Effector memory CD4-positive, alpha-beta T cell (primary cell): ENCODE results near the gene ANKRD63.

Source experiments
- DNase-seq, 3 donors: peaks; one replicate each; pipeline ENCODE4 v3.0.0-alpha.2; 2020
- H3K27ac ChIP-seq: 2 replicates; pipeline ENCODE4 v1.7.0; 2013; ENCODE audit warnings: mild to moderate bottlenecking, low read length, moderate library complexity; ENCODE audit not compliant: insufficient read depth, poor library complexity, severe bottlenecking
- H3K27me3 ChIP-seq: replicated peaks from 2 replicates; pipeline ENCODE4 v1.7.0; 2013; ENCODE audit warnings: mild to moderate bottlenecking, low read length; ENCODE audit not compliant: insufficient read depth, control insufficient read depth, poor library complexity, severe bottlenecking
- H3K36me3 ChIP-seq: 2 replicates; pipeline ENCODE4 v1.7.0; 2013; ENCODE audit warnings: mild to moderate bottlenecking, low read length, moderate library complexity; ENCODE audit not compliant: control insufficient read depth, insufficient read depth
- H3K4me1 ChIP-seq: 2 replicates; pipeline ENCODE4 v1.7.0; 2013; ENCODE audit warnings: low read length, mild to moderate bottlenecking; ENCODE audit not compliant: control insufficient read depth, insufficient read depth, poor library complexity, severe bottlenecking
- H3K4me3 ChIP-seq: 2 replicates; pipeline ENCODE4 v1.7.0; 2013; ENCODE audit warnings: low read length, low read depth, mild to moderate bottlenecking; ENCODE audit not compliant: insufficient read depth, poor library complexity, severe bottlenecking
- H3K9me3 ChIP-seq: 2 replicates; pipeline ENCODE4 v1.7.0; 2013; ENCODE audit warnings: mild to moderate bottlenecking, low read length, moderate library complexity; ENCODE audit not compliant: control insufficient read depth

ANKRD63 gene

DNA sequence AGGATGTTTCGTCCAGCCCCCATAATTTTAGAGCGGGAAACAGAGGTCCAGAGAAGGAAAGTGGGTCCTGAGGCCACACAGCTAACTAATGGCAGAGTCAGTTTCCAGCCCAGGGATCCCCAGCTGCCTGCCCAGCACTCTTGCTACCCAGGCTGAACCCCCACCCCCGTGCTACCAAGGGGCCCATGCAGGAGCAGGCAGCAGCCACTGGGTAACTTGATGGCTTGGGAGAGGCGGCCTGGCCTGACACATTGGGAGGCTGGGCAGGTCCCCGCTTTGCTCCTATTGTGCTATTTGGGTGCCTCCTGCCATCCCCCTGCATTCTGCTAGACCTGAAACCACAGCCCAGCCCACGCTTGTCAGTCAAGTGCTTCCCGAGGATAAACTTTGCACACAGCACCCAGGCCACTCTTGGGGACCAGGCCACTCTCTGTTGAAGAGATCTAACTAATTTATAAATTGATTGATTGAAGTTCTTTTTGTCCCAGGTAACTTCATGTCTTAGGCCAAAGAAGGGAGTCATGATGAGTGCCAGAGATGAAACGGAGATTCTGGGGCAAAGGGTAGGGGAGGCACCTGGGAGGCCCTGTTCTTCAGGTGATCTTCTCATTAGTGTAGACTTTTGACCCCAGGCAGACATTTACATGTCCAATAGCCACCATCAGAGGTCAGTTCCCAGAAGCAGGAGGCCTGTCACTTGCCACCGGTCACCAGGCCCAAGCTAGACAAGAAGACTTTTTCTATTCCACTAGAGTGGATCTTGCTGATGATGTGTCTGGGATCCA is 37.0 kb downstream of the ANKRD63 start:
- DNase-seq = no peak
- Histone ChIP-seq H3K9me3 (no peaks in the 10 kb centered on the region), H3K27ac (no peak overlapping the region), H3K27me3 (no peaks in the 10 kb centered on the region), H3K4me1 (no peaks in the 10 kb centered on the region), H3K36me3 (no peaks in the 10 kb centered on the region), H3K4me3 (no peak overlapping the region)

DNA sequence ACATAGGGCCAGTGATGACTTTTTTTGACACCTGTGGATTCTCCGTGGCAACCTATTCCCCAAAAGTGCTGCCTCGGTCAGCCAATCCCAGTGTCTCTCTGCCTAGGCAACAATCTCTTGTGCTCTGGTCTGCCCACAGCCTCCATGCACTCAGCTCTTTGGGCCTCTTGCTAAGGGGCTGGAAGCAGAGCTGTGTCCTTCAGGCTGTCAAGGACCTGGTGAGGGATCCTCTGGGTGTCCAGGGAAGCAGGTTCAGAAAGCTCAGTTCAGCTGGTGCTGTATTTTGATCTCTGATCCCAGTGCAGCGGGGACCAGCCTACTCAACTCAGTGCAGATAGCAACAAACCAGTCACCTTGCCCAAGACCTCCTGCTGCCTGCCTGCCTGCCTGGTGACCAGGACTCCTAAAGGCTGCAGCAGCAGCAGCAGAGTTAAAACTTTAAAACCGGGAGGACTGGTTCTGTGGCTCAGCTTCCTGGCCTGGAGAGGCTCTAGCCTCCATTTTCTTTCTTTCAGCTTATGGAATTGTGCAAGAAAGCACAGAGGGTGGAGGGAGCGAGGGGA is 37.8 kb downstream of the ANKRD63 start:
- H3K27ac ChIP-seq = no peak overlapping the region
- H3K4me3 ChIP-seq = no peak overlapping the region
- DNase-seq = no peak
- no peaks in the 10 kb centered on the region for H3K36me3 ChIP-seq
- no peaks in the 10 kb centered on the region for H3K27me3 ChIP-seq
- H3K9me3 ChIP-seq = no peaks in the 10 kb centered on the region
- no peaks in the 10 kb centered on the region for H3K4me1 ChIP-seq

DNA sequence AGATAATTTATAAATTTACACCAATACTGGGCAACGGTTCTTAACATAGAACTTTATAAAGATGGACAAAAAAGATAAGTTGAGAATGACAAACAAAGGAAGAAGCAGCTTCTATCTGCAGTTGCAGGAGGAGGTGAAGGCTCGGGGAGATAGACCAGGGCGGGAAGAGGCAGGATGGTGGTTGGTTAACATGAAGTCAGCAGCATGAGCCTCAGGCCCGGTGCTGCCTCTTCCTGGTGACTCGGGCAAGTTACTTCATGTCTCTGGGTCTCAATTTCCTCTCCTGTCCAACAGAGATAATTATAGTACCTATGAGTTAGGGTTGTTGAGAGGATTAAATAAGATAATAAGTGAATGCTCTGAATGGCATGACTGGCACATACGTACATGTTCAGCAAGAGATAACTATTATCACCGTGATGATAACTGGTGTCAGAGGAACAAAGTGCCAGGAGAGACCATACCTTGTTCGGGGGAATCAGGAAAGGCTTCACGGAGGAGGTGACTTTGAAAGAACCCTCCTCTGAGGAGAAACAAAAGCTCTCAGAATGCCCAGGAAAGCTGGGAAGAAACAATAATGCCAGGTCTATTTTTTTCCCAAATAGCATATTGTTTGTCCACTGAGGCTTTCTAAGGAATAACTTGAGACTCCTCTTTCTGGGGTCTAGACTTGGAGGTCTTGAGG is 39.6 kb downstream of the ANKRD63 start:
- Histone ChIP-seq H3K27me3 (peaks cover 6% of the 10 kb centered on the region), H3K4me3 (no peak overlapping the region), H3K27ac (no peak overlapping the region), H3K9me3 (no peaks in the 10 kb centered on the region), H3K4me1 (peaks cover 6% of the 10 kb centered on the region), H3K36me3 (no peaks in the 10 kb centered on the region)
- no peak for DNase-seq

DNA sequence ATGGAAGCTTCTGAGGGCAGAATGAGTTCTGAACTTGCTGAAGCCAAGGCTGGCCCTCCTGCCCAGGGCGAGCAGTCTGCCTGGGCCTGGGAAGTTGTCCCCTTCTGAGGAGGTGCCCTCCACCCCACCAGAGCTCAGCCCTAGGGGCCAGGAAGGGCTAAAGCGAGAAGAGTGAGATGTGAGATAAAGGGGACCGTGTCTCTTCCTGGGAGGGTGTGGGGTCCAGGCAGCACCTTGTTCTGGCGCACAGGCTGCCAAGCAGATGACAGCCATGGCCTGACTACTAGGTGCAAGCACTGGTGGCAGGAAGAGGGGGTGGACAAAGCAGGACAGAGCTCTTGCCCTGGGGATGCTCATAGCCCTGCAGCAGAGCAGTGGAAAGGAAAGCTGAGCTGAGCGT is 40.3 kb downstream of the ANKRD63 start:
- Histone ChIP-seq H3K4me1 (peaks cover 6% of the 10 kb centered on the region), H3K27ac (no peak overlapping the region), H3K4me3 (no peak overlapping the region), H3K9me3 (no peaks in the 10 kb centered on the region), H3K36me3 (no peaks in the 10 kb centered on the region), H3K27me3 (peaks cover 6% of the 10 kb centered on the region)
- no peak for DNase-seq

DNA sequence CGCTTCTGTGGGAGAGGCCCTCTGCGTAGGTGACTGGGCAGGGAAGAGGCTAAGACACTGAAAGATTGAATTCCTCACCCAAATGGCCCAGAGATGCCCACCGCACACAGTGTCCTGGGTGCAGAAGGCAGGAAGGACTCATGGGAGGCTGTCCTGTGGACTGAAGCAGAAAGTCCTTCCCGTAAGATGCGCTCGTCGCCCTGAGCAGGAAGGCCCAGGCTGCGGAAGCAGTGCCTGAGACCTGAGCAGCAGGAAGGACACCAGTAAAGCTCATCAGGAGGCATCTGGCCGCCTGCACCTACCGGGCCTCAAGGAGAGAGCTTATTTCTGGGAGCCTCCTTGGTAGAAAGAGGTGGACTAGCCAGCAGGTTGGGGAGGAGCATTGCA is 40.7 kb downstream of the ANKRD63 start:
- Histone ChIP-seq H3K27ac (no peak overlapping the region), H3K27me3 (peaks cover 6% of the 10 kb centered on the region), H3K4me3 (no peak overlapping the region), H3K9me3 (no peaks in the 10 kb centered on the region), H3K36me3 (no peaks in the 10 kb centered on the region), H3K4me1 (peaks cover 6% of the 10 kb centered on the region)
- no peak for DNase-seq

DNA sequence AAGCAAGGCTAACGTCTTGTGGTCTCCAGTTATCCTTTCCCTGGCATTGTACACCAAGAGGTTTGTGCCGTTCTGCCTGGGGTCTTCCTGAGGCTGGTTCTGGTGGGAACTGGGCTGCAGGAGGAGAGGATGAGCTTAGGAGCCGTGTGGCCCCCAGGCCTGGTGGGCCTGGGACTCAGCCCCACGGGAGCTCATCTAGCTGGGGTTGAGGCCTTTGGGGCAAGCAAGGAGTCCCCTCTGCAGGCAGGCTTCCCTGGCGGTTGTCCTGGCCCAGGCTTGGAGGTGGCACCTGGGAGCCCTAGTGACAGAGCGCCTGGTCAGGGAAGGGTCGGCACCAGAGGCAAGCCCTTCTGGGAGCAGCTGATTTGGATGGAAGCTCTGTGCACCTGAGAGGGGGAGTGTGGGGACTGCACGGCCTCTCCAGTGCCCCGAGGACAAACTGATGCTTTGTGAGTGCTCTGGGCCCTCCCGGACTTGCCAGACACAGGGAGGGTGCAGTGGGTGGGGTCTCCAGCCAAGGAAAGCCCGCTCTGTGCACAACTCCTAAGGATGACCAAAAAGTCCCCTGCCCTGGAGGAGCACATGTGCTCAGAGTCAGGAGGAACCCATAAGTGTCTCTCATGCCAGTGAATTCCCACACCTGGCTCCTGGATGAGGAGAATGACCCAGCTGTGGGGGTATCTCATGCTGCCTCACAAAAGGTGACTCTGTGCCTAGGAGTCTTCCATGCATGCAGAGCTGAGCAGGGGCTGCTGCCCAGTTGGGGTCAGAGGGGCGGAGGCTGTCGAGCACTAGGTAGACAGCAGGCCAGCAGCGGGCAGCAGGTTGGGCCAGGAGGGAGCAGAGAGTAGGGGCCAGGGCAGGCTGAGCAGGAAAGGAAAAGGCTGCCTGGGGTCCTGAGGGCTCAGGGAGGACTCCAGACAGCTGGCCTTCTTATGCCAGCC is 41.3 kb downstream of the ANKRD63 start:
- no peak for DNase-seq
- Histone ChIP-seq H3K27me3 (peaks cover 6% of the 10 kb centered on the region), H3K9me3 (no peaks in the 10 kb centered on the region), H3K4me3 (no peak overlapping the region), H3K36me3 (no peaks in the 10 kb centered on the region), H3K27ac (no peak overlapping the region), H3K4me1 (peaks cover 6% of the 10 kb centered on the region)

DNA sequence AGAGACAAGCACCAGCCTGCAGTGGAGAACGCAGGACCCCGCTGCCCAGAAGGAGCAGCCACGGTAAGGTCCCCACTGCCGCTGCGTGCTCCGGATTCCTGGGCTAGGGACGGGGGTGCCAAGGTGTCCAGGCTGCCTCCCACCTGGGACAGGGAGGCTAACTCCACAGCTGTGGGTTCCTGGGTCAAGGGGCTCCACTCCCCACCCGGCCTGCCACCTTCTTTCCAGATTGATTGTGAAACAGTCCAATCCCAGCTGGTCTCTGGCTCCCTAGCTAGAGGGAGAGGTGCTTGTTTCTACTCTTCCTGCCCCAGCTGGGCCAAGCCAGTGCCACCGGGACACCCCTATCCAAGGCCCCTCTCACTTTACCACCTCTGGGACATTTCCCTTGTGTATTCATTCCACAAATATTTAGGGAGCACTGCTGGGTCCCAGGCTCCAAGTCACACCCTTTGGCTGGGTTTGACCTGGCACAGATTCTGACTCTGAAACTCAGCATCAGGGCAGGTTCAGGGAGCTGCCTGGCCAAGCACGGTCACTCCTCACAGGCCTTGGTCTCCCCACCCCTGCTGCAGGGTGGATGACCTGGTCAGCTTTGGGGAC is 42.1 kb downstream of the ANKRD63 start:
- peaks cover 6% of the 10 kb centered on the region for H3K4me1 ChIP-seq
- no peak overlapping the region for H3K4me3 ChIP-seq
- no peak for DNase-seq
- no peaks in the 10 kb centered on the region for H3K36me3 ChIP-seq
- peaks cover 6% of the 10 kb centered on the region for H3K27me3 ChIP-seq
- H3K27ac ChIP-seq = no peak overlapping the region
- H3K9me3 ChIP-seq = no peaks in the 10 kb centered on the region

DNA sequence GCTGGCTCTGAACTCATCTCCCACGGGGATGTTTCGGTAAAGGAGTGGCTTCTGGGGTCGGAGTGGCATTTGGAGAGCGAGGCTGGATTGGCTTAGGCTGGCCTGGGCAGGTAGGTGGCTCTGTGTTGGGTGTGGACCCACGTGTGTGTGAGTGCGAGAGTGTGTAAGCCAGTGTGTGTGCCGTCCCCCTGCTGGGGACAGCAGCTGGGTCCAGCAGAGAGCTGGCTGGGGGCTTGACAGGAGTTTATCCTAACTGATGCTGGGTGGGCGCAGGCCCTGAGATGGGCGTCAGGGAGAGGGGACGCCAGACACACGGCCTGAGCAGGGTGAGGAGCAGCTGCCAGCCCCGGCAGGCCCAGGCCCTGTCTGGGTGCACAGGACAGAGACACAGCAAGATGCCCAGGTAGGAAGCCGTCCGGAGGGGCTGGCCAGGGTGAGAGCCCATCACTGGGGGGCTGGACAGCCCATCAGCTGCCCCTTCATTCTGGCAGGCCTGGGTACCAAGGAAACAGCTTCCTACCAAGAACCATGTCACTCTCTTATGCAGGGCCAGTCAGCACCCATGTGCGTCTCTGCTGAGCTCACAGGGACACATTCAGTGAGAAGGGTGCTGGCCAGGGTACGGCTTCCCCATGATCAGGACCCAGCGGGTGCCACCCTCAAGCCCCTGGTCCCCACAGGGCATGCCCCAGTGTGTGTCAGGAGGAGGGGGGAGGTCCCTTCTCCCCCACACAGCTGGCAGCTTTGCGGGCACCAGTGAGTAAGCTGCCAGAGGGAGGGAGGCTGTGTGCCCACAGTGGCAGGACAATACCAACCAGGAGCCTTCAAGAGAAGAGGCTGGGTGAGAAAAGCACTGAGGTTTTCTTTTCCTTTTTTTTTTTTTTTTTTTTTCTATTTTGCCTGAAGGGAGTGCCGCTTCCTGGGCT is 42.9 kb downstream of the ANKRD63 start:
- peaks cover 6% of the 10 kb centered on the region for H3K4me1 ChIP-seq
- H3K4me3 ChIP-seq = no peak overlapping the region
- DNase-seq = no peak
- no peak overlapping the region for H3K27ac ChIP-seq
- H3K9me3 ChIP-seq = no peaks in the 10 kb centered on the region
- no peaks in the 10 kb centered on the region for H3K36me3 ChIP-seq
- peaks cover 6% of the 10 kb centered on the region for H3K27me3 ChIP-seq

DNA sequence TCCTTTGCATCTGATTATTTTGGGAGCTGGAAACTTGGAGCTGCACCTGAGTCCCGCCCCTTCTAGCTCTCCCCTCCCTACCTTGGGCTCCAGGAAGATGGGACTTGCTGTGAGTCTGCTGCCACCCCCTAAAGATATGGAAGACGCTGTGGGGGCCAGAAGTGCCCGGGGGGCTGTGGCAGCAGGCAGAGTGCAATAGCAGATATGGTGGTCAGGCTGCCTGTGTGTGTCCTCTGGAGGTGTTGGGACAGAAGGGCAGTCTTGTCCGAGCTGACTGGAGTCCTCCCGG is 43.5 kb downstream of the ANKRD63 start:
- H3K9me3 ChIP-seq = no peaks in the 10 kb centered on the region
- peaks cover 6% of the 10 kb centered on the region for H3K27me3 ChIP-seq
- H3K36me3 ChIP-seq = no peaks in the 10 kb centered on the region

More for the DNA sequence above, 43.5 kb downstream of the ANKRD63 start:
- no peak overlapping the region for H3K4me3 ChIP-seq
- peaks cover 6% of the 10 kb centered on the region for H3K4me1 ChIP-seq
- no peak overlapping the region for H3K27ac ChIP-seq
- DNase-seq = no peak
